Gastrocnemius medialis (tissue), 4 donors: ENCODE data around the gene KCNIP3.
"Not testable (repeated sequence)": the region's sequence is repeated elsewhere in the genome, so short reads cannot be mapped to it uniquely, and the experiment has no call there.

Experiments used
- CTCF ChIP-seq, 5 experiments: fragments of 450-650 bp in 3 of 5; fragments of 200-600 bp in 2 of 5; sonication (generic) in 2 of 5; IDR thresholded peaks in 4 of 5; conservative IDR thresholded peaks in 1 of 5; 1 replicate in 4 of 5; 2 replicates in 1 of 5; pipeline ENCODE4 v1.5.1; 2016 to 2019; ENCODE audit warnings: antibody characterized with exemption in 5 of 5, mild to moderate bottlenecking in 3 of 5, moderate library complexity in 3 of 5
- POLR2A ChIP-seq, 2 donors: fragments of 450-650 bp; IDR thresholded peaks; one replicate each; pipeline ENCODE4 v1.6.1; 2017; ENCODE audit warnings: antibody characterized with exemption in 2 of 2, mild to moderate bottlenecking in 2 of 2, moderate library complexity in 2 of 2

GRCh38 chr2:95427196-95427867, 130.2 kb downstream of the KCNIP3 start:
- TF ChIP-seq CTCF (IDR thresholded peaks at IDR 0.05 in 4 of 5, conservative IDR thresholded peaks at IDR 0.05 in 1 of 5); POLR2A (IDR thresholded peaks at IDR 0.05): not testable (repeated sequence)
